Measurements from ENCODE around the gene GLI1.
"Not testable (repeated sequence)": the region's sequence is repeated elsewhere in the genome, so short reads cannot be mapped to it uniquely, and the experiment has no call there.

GLI1 gene

GRCh38 chr12:57441846-57442427 lies 17.6 kb upstream of the GLI1 start:
- FAIRE-seq = no peak

DNA sequence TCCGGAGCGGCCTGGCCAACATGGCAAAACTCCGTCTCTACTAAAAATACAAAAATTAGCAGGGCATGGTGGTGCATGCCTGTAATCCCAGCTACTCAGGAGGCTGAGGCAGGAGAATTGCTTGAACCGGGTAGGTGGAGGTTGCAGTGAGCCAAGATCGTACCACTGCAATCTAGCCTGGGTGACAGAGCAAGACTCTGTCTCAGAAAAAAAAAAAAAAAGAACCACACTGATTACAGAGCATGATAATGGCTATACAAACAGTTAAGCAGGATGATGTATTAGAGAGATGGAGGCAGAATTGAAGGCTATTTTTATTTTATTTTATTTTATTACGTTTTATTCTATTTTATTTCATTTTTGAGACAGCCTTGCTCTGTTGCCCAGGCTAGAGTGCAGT lies 15.2 kb upstream of the GLI1 start:
- FAIRE-seq = not testable (repeated sequence)

DNA sequence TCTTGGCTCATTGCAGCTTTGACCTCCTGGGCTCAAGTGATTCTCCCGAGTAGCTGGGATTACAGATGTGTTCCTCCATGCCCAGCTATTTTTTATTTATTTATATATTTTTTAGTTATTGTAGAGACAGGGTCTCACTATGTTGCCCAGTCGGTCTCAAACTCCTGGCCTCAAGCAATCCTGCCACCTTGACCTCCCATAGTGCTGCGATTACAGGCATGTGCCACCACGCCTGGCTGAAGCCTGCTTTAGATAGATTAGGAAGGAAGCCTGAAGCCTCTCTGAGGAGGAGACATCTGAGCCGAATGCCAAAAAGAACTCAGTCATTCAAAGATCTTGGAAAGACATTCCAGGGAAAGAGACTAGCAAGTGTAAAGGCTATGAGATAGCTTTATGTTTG lies 14.8 kb upstream of the GLI1 start:
- FAIRE-seq = no peak

DNA sequence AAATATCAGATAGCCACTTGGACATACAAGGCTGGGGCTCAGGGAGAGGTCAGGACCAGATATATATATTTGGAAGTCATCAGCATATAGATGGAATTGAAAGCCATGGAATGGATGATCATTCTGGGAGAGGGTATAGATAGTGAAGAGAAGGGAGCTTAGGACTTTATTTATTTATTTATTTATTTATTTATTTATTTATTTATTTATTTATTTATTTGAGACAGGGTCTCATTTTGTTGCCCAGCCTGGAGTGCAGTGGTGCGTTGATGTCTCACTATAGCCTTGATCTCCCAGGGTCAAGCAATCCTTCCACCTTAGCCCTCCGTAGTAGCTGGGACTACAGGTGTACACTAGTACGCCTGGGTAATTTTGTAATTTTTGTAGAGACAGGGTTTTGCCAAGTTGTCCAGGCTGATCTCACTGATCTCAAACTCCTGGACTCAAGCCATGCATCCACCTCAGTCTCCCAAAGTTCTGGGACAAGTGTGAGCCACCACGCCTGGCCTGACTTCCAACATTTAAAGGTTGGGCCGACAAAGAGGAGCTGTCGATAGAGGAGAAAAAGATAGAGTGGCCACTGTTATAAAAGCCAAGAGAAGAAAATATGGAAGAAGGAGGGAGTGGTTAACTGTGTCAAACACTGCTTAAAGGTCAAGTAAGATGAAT lies 13.2 kb upstream of the GLI1 start:
- FAIRE-seq = no peak

DNA sequence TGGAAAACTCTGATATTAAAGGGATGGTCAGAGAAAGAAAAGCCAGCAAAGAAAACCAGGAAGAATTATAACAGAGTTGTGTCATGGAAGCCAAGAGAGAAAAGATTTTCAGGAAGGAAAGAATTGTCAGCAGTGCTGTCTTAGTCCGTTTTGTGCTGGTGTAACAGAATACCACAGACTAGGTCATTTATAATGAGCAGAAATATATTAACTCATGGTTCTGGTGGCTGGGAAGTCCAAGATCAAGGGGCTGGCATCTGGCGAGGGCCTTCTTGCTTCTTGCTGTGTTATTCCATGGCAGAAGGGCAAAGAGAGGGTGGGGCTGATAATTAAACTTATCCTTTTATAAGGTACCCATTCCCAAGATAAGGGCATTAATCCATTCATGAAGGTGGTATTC lies 10.9 kb upstream of the GLI1 start:
- FAIRE-seq = no peak

GRCh38 chr12:57449375-57449774 lies 10.2 kb upstream of the GLI1 start:
- no peak for FAIRE-seq

- no peak for FAIRE-seq
Observed at GRCh38 chr12:57450057-57450456, 9.5 kb upstream of the GLI1 start.

GRCh38 chr12:57451233-57451778 lies 8.3 kb upstream of the GLI1 start:
- no peak for FAIRE-seq

DNA sequence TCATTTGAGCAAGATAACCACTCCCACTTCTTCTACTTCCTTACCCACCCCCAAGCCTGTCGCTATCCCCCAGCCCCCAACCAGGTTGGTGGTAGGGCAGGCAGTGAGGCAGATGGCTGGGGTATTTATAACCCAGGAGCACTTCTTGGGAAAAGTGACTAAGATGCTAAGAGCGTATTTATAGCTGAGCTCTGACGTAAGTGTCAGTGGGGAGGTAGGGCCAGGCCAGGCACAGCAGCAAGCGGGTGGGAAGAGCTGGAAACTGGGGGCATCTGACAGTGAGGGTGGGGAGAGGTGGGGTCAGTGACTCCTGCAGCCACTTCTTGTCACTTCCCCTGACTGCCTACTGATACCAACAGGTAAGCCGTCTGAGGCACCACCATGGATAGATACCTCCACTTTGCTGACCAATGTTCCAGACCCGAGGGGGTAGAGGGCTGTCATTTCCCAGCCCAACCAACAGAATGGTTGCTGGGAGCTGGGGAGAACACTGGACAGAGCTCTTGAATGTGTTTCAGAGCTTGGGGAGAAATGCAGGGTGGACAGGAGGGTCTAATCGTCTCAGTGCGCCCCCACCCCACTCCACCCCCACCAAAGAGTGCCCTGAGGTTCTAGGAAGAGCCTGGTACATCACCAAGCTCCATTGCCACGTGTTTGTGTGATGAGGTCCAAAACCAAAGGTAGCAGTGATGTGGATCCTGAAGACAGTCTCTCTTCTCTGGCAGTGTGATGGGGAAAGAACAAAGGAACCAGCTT lies 7.2 kb upstream of the GLI1 start:
- no peak for FAIRE-seq

GRCh38 chr12:57452937-57453509 lies 6.6 kb upstream of the GLI1 start:
- FAIRE-seq = no peak

DNA sequence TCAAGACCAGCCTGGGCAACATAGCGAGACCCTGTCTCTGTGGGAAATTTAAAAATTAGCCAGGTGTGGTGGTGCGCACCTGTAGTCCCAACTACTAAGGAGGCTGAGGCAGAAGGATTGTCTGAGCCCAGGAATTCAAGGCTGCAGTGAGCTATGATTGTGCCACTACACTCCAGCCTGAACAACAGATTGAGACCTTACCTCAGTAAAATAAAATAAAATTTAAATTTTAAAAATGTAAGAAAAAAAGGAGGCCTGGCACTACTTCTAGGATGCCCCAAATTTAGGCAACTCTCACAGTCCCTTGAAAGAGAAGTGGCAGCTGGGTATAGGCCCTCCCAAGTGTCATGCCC lies 5.4 kb upstream of the GLI1 start:
- FAIRE-seq = no peak

- FAIRE-seq = no peak
Observed at GRCh38 chr12:57454566-57455373, 4.8 kb upstream of the GLI1 start, which contains the start of gene INHBE. Gene INHBE, plus strand, starts transcription at chr12:57455307. Its CDS starts 230 bp downstream, at chr12:57455537.

- FAIRE-seq = no peak
Observed at GRCh38 chr12:57455374-57456144, 4.0 kb upstream of the GLI1 start.

DNA sequence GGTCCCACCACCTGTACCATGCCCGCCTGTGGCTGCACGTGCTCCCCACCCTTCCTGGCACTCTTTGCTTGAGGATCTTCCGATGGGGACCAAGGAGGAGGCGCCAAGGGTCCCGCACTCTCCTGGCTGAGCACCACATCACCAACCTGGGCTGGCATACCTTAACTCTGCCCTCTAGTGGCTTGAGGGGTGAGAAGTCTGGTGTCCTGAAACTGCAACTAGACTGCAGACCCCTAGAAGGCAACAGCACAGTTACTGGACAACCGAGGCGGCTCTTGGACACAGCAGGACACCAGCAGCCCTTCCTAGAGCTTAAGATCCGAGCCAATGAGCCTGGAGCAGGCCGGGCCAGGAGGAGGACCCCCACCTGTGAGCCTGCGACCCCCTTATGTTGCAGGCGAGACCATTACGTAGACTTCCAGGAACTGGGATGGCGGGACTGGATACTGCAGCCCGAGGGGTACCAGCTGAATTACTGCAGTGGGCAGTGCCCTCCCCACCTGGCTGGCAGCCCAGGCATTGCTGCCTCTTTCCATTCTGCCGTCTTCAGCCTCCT lies 3.4 kb upstream of the GLI1 start:
- FAIRE-seq = no peak

GRCh38 chr12:57456737-57457490 lies 2.7 kb upstream of the GLI1 start:
- FAIRE-seq = no peak

- FAIRE-seq = no peak
Observed at GRCh38 chr12:57458665-57459054, 925 bp upstream of the GLI1 start.

DNA sequence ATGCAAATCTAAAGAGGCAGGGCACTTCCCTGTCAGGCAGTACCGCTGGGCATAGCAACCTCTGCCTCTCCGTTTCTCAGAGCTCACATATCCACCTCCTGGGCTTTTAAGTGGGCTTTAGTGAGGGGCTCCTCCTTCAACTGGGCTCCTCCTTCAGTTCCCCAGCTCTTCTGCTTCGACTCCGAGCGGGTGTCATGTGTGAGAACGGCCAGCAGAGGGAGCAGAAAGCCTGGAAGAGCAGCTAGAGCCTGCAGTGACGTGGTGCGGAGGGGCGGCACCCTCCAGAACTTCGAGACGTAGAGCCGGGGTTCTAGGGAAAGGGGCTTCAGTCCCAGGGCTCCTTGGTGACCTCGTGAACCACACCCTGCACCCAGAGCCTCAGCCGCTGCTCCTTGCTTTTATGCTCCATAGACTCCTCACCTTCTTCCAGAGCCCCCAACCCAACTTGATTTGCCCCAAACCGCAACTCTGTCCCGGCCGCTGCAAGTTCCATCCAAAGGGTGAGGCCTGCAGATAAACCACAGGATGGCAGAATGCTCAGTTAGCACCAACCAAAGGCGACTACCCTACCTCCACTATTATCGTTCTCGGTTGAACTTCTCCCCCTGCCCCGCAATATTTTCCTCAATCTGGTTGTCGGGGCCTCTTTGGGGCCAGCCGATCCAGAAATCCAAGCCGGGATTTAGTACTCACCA lies 383 bp upstream of the GLI1 start:
- no peak for FAIRE-seq

- no peak for FAIRE-seq
Observed at GRCh38 chr12:57460468-57460784, 841 bp downstream of the GLI1 start.

DNA sequence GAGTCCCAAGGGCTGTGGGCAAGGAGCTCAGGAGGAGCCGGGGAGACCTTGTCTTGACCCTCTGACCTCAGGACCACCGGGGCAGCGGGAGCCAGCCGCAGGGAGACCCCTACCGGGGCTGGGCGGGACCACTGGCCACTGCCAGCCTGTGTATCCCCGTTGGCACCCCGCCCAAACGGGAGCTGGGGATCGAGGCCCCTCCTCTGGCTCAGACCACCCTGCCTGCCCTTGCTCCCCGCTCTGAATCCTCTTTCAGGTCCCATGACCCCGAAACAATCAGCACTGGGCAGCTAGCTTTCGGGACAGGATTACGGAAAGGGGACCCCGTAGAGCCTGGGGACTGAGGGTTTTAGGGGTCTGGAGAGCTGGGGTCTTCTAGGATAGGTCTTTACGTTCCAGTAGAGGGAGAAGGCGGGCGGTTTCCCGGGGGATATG lies 1.3 kb downstream of the GLI1 start:
- no peak for FAIRE-seq

DNA sequence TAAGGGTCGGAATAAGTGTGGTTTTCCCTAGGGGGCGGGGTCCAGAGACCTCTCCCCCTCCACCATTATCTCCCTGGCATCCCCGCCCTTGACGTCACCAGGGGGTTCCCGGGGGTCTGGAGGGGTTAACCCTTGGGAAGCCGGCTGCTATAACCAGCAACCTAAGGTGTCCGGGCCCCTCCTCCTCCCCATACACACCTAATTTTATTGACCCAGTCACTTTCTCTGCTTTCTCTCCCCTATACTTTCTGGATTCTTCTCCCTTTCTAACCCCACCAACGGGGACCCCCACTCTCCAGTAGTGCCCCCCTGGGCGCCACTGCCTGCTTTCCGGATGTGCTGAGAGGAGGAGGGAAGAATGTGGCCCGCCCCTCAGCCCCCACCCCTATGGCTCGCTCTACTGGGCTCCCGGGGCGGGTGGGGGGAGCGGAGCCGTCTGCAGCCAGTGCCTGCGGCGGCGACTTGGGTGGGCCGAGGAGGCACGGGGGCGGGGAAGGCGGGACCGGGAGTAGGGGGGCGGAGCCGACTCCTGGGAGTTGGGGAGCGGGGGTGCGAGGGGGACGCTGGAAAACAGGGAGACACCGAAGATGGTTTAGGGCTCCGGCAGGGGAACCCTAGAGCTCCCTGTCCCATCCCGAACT lies 1.8 kb downstream of the GLI1 start:
- FAIRE-seq = no peak
